HepG2 (cell line): ENCODE data around the gene RTEL1. TPM values are rescaled to one million over a fixed set of nuclear protein-coding genes. Genes with fewer than 3 reads are reported as not detected.

Experiments
- CEBPB ChIP-seq: IDR thresholded peaks from 2 replicates; pipeline ENCODE4 v1.6.1; 2011; ENCODE audit warnings: low read depth, low read length, improper control_type of control experiment, borderline replicate concordance
- FOSL2 ChIP-seq: sonication (generic); formaldehyde crosslinking; IDR thresholded peaks from 2 replicates; pipeline ENCODE4 v1.4.0; 2020; ENCODE audit warnings: missing genetic modification reagents
- MAFK ChIP-seq, 2 experiments: IDR thresholded peaks in 1 of 2; conservative IDR thresholded peaks in 1 of 2; 2 replicates each; pipeline ENCODE4 v1.6.1; 2011; ENCODE audit warnings: improper control_type of control experiment in 2 of 2, low read length in 2 of 2
- NFKB2 ChIP-seq: sonication (generic); formaldehyde crosslinking; IDR thresholded peaks from 2 replicates; pipeline ENCODE4 v1.4.0; 2020; ENCODE audit warnings: missing genetic modification reagents, borderline replicate concordance
- SP4 ChIP-seq: sonication (generic); formaldehyde crosslinking; IDR thresholded peaks from 2 replicates; pipeline ENCODE4 v1.8.1; 2023; ENCODE audit warnings: mild to moderate bottlenecking, missing genetic modification reagents
- TP53 ChIP-seq: sonication (generic); formaldehyde crosslinking; conservative IDR thresholded peaks from 2 replicates; pipeline ENCODE4 v1.4.0; 2020; ENCODE audit warnings: missing genetic modification reagents
- ZFP1 ChIP-seq: IDR thresholded peaks from 2 replicates; pipeline ENCODE4 v1.6.1; 2016
- ZNF546 ChIP-seq: sonication (generic); formaldehyde crosslinking; conservative IDR thresholded peaks from 2 replicates; pipeline ENCODE4 v1.8.1; 2023; ENCODE audit warnings: mild to moderate bottlenecking, missing genetic modification reagents
- ZNF776 ChIP-seq: sonication (generic); formaldehyde crosslinking; IDR thresholded peaks from 2 replicates; pipeline ENCODE4 v1.4.0; 2020; ENCODE audit warnings: mild to moderate bottlenecking, missing genetic modification reagents
- polyA plus RNA-seq, 8 experiments: library from polyadenylated mRNA; depleted of rRNA in 3 of 8; stranded (reverse) in 7 of 8; unstranded in 1 of 8; fragments of >200 nt; fragmentation: Illumina TruSeq in 4 of 8; extraction: Trizol in 4 of 8; gene quantifications; 2 replicates each; pipeline versions ENCODE4 v1.2.1 to v1.2.3, GENCODE V29; 2011 to 2016; ENCODE audit warnings: low read depth in 4 of 8, missing spikeins in 1 of 8, mixed read lengths in 1 of 8; ENCODE audit not compliant: insufficient read depth in 1 of 8
- total RNA-seq, 5 experiments: library from RNA; depleted of rRNA; stranded (reverse); fragments of >200 nt; fragmentation: Illumina TruSeq; extraction: Trizol; gene quantifications; 2 replicates each; pipeline ENCODE4 v1.2.3, GENCODE V29; 2016; ENCODE audit warnings: low read depth in 1 of 5
- TF ChIP-seq, protein P1 (sequence below): sonication (generic); formaldehyde crosslinking; IDR thresholded peaks from 2 replicates; pipeline ENCODE4 v1.4.0; 2020; ENCODE audit warnings: missing genetic modification reagents, borderline replicate concordance
- TF ChIP-seq, protein P2 (sequence below): sonication (generic); formaldehyde crosslinking; IDR thresholded peaks from 2 replicates; pipeline ENCODE4 v1.4.0; 2020; ENCODE audit warnings: missing genetic modification reagents
- TF ChIP-seq, protein P3 (sequence below): sonication (generic); formaldehyde crosslinking; IDR thresholded peaks from 2 replicates; pipeline ENCODE4 v1.5.1; 2020; ENCODE audit warnings: mild to moderate bottlenecking, missing genetic modification reagents, borderline replicate concordance
- TF ChIP-seq, protein P4 (sequence below): sonication (generic); formaldehyde crosslinking; IDR thresholded peaks from 2 replicates; pipeline ENCODE4 v1.5.1; 2020; ENCODE audit warnings: mild to moderate bottlenecking, moderate library complexity, missing genetic modification reagents
- TF ChIP-seq, protein P5 (sequence below): sonication (generic); formaldehyde crosslinking; IDR thresholded peaks from 2 replicates; pipeline ENCODE4 v1.4.0; 2020; ENCODE audit warnings: mild to moderate bottlenecking, missing genetic modification reagents
- TF ChIP-seq, protein P6 (sequence below): sonication (generic); formaldehyde crosslinking; IDR thresholded peaks from 2 replicates; pipeline ENCODE4 v1.8.1; 2022; ENCODE audit warnings: low read depth, mild to moderate bottlenecking, missing genetic modification reagents

RTEL1 gene
- total and polyA plus RNA-seq, 2 of the 13 experiments (the other 11 are each of a cell fraction or from before 2014, with no cell fraction given), result 21.8 to 36.4 TPM

DNA sequence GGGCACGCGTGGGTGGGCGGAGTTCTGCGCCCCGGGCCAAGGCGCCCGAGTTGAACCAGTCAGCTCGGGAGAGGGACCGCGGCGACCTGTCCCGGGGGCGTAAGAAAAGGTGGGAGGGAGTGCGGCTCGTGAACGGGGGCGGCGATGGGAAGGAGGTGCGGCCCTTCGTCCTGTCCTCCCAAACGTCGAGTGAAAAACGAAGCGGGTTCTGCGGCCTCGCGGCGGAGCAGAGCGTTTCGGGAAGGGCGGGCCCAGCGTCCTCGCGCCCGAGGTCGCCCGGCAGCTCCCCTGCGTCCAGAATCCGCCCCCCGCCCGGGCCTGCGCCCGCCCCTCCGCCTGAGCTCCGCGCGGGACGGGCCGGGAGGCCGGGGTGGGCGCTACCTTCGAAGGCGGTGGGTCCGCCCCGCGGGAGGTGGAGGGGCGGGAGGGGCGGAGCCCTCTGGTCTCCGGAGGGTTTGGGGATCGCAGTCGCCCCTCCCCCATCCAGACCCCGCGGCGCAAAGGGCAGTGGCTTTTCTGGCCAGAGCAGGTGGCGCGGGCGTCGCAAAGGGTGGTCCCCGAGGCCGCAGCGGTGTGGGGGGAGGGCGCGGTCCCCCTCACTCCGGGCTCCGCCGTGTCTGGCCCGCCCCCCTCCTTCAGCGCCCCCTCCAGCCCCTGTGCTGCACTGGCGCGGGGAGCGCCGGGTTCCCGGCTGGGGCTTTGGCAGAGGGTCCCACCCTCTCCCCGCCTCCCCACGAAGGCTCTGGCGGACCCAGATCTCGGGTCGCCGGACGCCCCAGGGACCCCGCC, 5.7 kb upstream of the RTEL1 start (continued):
- TF ChIP-seq, protein P1, sequence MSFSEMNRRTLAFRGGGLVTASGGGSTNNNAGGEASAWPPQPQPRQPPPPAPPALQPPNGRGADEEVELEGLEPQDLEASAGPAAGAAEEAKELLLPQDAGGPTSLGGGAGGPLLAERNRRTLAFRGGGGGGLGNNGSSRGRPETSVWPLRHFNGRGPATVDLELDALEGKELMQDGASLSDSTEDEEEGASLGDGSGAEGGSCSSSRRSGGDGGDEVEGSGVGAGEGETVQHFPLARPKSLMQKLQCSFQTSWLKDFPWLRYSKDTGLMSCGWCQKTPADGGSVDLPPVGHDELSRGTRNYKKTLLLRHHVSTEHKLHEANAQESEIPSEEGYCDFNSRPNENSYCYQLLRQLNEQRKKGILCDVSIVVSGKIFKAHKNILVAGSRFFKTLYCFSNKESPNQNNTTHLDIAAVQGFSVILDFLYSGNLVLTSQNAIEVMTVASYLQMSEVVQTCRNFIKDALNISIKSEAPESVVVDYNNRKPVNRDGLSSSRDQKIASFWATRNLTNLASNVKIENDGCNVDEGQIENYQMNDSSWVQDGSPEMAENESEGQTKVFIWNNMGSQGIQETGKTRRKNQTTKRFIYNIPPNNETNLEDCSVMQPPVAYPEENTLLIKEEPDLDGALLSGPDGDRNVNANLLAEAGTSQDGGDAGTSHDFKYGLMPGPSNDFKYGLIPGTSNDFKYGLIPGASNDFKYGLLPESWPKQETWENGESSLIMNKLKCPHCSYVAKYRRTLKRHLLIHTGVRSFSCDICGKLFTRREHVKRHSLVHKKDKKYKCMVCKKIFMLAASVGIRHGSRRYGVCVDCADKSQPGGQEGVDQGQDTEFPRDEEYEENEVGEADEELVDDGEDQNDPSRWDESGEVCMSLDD, result no peak
- TF ChIP-seq, protein P2, sequence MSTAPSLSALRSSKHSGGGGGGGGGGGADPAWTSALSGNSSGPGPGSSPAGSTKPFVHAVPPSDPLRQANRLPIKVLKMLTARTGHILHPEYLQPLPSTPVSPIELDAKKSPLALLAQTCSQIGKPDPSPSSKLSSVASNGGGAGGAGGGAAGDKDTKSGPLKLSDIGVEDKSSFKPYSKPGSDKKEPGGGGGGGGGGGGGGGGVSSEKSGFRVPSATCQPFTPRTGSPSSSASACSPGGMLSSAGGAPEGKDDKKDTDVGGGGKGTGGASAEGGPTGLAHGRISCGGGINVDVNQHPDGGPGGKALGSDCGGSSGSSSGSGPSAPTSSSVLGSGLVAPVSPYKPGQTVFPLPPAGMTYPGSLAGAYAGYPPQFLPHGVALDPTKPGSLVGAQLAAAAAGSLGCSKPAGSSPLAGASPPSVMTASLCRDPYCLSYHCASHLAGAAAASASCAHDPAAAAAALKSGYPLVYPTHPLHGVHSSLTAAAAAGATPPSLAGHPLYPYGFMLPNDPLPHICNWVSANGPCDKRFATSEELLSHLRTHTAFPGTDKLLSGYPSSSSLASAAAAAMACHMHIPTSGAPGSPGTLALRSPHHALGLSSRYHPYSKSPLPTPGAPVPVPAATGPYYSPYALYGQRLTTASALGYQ, result no peak
- TF ChIP-seq, protein P3, sequence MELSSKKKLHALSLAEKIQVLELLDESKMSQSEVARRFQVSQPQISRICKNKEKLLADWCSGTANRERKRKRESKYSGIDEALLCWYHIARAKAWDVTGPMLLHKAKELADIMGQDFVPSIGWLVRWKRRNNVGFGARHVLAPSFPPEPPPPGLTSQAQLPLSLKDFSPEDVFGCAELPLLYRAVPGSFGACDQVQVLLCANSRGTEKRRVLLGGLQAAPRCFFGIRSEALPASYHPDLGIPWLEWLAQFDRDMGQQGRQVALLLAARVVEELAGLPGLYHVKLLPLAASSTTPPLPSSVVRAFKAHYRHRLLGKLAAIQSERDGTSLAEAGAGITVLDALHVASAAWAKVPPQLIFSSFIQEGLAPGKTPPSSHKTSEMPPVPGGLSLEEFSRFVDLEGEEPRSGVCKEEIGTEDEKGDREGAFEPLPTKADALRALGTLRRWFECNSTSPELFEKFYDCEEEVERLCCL (CRISPR knock-in tag), result no peak
- TF ChIP-seq ZNF776 (CRISPR knock-in tag) (peak; percentile 48), FOSL2 (no peak), CEBPB (no peak), TP53 (CRISPR knock-in tag) (no peak), ZNF546 (CRISPR knock-in tag) (no peak), NFKB2 (CRISPR knock-in tag) (peak; percentile 93; the same call in 1 of the 2 replicates), ZFP1 (CRISPR knock-in tag) (no peak), SP4 (CRISPR knock-in tag) (peak; percentile 39; the same call in 1 of the 2 replicates), MAFK (conservative IDR thresholded peaks at IDR 0.05 in 1 of 2, IDR thresholded peaks at IDR 0.05 in 1 of 2; ENCODE audit: low read length in 2 of 2) (no peak)
- TF ChIP-seq, protein P4, sequence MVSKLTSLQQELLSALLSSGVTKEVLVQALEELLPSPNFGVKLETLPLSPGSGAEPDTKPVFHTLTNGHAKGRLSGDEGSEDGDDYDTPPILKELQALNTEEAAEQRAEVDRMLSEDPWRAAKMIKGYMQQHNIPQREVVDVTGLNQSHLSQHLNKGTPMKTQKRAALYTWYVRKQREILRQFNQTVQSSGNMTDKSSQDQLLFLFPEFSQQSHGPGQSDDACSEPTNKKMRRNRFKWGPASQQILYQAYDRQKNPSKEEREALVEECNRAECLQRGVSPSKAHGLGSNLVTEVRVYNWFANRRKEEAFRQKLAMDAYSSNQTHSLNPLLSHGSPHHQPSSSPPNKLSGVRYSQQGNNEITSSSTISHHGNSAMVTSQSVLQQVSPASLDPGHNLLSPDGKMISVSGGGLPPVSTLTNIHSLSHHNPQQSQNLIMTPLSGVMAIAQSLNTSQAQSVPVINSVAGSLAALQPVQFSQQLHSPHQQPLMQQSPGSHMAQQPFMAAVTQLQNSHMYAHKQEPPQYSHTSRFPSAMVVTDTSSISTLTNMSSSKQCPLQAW (CRISPR knock-in tag), result no peak
- TF ChIP-seq, protein P5, sequence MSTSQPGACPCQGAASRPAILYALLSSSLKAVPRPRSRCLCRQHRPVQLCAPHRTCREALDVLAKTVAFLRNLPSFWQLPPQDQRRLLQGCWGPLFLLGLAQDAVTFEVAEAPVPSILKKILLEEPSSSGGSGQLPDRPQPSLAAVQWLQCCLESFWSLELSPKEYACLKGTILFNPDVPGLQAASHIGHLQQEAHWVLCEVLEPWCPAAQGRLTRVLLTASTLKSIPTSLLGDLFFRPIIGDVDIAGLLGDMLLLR, result peak; percentile 40; the same call in 1 of the 2 replicates
- TF ChIP-seq, protein P6, sequence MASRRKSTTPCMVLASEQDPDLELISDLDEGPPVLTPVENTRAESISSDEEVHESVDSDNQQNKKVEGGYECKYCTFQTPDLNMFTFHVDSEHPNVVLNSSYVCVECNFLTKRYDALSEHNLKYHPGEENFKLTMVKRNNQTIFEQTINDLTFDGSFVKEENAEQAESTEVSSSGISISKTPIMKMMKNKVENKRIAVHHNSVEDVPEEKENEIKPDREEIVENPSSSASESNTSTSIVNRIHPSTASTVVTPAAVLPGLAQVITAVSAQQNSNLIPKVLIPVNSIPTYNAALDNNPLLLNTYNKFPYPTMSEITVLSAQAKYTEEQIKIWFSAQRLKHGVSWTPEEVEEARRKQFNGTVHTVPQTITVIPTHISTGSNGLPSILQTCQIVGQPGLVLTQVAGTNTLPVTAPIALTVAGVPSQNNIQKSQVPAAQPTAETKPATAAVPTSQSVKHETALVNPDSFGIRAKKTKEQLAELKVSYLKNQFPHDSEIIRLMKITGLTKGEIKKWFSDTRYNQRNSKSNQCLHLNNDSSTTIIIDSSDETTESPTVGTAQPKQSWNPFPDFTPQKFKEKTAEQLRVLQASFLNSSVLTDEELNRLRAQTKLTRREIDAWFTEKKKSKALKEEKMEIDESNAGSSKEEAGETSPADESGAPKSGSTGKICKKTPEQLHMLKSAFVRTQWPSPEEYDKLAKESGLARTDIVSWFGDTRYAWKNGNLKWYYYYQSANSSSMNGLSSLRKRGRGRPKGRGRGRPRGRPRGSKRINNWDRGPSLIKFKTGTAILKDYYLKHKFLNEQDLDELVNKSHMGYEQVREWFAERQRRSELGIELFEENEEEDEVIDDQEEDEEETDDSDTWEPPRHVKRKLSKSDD (CRISPR knock-in tag), result no peak
